ENCODE data around the gene KIF6.
"Not testable (repeated sequence)": the region's sequence is repeated elsewhere in the genome, so short reads cannot be mapped to it uniquely, and the experiment has no call there.

Gene KIF6

DNA sequence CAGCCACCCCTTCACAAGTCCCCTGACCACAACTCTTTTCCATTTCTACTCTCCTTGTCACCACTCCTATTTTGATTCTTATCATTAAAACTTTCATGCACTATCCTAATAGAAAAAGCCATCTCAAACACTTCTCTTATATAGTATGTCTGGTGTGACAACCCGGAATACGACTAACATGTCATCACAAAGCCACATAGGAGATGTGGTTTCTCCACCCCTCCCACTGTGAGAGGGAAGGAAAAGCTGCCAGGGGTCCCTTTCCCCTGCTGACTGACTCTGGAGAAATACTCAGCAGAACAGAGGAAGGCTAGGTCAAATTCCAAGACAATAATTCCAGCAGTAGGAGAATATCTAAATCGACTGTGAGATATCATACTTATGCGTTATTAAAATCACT is 209.7 kb downstream of the KIF6 start:
- in situ Hi-C loops (cut with MboI; ENCODE audit: low pct_unique_long_range_greater_than_20kb, low sequenced_read_pairs, unreplicated experiment), result no loop called here
- TF ChIP-seq, protein P1, sequence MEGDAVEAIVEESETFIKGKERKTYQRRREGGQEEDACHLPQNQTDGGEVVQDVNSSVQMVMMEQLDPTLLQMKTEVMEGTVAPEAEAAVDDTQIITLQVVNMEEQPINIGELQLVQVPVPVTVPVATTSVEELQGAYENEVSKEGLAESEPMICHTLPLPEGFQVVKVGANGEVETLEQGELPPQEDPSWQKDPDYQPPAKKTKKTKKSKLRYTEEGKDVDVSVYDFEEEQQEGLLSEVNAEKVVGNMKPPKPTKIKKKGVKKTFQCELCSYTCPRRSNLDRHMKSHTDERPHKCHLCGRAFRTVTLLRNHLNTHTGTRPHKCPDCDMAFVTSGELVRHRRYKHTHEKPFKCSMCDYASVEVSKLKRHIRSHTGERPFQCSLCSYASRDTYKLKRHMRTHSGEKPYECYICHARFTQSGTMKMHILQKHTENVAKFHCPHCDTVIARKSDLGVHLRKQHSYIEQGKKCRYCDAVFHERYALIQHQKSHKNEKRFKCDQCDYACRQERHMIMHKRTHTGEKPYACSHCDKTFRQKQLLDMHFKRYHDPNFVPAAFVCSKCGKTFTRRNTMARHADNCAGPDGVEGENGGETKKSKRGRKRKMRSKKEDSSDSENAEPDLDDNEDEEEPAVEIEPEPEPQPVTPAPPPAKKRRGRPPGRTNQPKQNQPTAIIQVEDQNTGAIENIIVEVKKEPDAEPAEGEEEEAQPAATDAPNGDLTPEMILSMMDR (IDR thresholded peaks at IDR 0.05; ENCODE audit: extremely low read depth, insufficient read depth, missing control alignments), result no peak
- DNase-seq (ENCODE audit: low spot score), result no peak

DNA sequence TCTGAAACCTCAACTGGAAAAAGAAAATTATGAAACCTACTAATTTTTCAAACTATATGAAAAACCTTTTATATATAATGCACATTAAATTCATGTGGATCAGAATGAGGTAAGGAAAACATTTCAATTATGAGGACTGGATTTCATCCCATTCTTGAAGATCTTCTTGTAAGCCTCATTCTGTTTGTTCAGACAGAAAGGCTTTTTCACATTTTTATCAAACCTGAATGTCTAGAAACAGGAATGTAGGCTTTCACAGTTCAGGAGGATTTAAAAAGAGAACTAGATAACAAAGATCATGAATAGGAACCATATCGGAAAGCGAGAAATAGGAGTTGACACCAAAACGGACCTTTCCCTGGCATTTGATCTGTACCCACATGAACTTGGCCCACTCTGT is 210.2 kb downstream of the KIF6 start:
- in situ Hi-C loops (cut with MboI; ENCODE audit: low pct_unique_long_range_greater_than_20kb, low sequenced_read_pairs, unreplicated experiment), result no loop called here
- TF ChIP-seq, protein P1 (IDR thresholded peaks at IDR 0.05; ENCODE audit: extremely low read depth, insufficient read depth, missing control alignments), result no peak
- DNase-seq (ENCODE audit: low spot score), result no peak

DNA sequence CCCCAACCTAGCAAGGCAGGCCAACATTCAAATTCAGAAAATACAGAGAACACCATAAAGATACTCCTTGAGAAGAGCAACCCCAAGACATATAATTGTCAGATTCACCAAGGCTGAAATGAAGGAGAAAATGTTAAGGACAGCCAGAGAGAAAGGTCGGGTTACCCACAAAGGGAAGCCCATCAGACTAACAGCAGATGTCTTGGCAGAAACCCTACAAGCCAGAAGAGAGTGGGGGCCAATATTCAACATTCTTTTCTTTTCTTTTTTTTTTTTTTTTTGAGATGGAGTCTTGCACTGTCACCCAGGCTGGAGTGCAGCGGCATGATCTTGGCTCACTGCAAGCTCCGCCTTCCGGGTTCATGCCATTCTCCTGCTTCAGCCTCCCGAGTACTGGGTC is 215.4 kb downstream of the KIF6 start:
- in situ Hi-C loops (cut with MboI; ENCODE audit: low pct_unique_long_range_greater_than_20kb, low sequenced_read_pairs, unreplicated experiment), result not testable (repeated sequence)

DNA sequence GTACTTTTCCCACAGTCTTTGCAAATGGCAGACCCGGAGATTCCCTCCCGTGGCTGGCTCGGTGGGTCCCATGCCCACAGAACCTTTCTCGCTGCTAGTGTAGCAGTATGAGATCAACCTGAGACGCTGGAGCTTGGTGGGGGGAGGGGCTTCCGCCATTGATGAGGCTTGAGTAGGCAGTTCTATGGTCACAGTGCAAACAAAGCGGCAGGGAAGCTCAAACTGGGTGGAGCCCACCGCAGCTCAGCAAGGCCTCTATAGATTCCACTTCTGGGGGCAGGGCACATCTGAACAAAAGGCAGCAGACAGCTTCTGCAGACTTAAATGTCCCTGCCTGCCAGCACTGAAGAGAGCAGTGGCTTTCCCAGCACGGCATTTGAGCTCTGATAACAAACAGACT is 216.7 kb downstream of the KIF6 start:
- in situ Hi-C loops (cut with MboI; ENCODE audit: low pct_unique_long_range_greater_than_20kb, low sequenced_read_pairs, unreplicated experiment), result no loop called here

More for the DNA sequence above, 215.4 kb downstream of the KIF6 start:
- not testable (repeated sequence) for DNase-seq (ENCODE audit: low spot score)

DNA sequence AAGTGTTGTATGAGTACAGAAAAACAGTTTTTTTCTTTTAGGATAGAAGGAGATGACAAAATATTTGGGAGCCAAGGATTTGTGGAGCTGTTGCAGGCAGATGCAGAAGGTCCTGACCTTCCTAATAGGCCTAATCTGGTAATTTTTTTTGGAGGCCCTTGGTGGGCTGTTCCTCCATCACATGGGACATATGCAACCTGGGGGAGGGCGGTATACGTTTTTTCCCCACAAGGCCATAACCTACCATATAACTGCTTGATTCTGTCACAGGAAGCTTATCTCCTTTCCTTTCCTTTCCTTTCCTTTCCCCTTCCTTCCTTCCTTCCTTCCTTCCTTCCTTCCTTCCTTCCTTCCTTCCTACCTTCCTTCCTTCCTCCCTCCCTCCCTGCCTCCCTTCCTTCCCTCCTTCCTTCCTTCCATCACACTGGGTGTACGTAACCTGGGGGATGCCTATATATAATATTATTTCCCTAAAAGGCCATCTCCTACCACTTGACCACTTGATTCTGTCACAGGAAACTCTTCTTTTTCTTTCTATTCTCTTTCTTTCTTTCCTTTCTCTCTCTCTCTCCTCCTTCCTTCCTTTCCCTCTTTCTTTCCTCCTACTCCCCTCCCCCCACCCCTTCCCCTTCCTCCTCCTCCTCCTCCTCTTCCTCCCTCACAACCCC is 217.7 kb downstream of the KIF6 start:
- TF ChIP-seq, protein P1 (IDR thresholded peaks at IDR 0.05; ENCODE audit: extremely low read depth, insufficient read depth, missing control alignments), result no peak
- in situ Hi-C loops (cut with MboI; ENCODE audit: low pct_unique_long_range_greater_than_20kb, low sequenced_read_pairs, unreplicated experiment), result no loop called here
- DNase-seq (ENCODE audit: low spot score), result no peak

More for the DNA sequence above, 216.7 kb downstream of the KIF6 start:
- no peak for DNase-seq (ENCODE audit: low spot score)
- TF ChIP-seq, protein P1 (IDR thresholded peaks at IDR 0.05; ENCODE audit: extremely low read depth, insufficient read depth, missing control alignments), result no peak

DNA sequence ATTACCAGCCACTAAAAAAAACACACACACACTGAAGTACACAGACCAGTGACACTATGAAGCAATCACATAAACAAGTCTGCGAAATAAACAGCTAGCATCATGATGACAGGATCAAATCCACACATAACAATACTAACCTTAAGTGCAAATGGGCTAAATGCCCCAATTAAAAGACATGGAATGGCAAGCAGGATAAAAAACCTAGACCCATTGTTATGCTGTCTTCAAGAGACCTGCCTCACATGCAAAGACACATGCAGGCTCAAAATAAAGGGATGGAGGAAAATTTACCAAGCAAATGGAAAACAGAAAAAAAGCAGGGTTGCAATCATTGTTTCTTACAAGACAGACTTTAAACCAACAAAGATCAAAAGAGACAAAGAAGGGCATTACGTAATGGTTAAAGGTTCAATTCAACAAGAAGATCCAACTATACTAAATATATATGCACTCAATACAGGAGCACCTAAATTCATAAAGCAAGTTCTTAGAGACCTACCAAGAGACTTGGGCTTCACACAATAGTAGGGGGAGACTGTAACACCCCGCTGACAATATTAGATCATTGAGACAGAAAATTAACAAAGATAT is 222.7 kb downstream of the KIF6 start:
- DNase-seq (ENCODE audit: low spot score); in situ Hi-C loops (cut with MboI; ENCODE audit: low pct_unique_long_range_greater_than_20kb, low sequenced_read_pairs, unreplicated experiment): not testable (repeated sequence)

DNA sequence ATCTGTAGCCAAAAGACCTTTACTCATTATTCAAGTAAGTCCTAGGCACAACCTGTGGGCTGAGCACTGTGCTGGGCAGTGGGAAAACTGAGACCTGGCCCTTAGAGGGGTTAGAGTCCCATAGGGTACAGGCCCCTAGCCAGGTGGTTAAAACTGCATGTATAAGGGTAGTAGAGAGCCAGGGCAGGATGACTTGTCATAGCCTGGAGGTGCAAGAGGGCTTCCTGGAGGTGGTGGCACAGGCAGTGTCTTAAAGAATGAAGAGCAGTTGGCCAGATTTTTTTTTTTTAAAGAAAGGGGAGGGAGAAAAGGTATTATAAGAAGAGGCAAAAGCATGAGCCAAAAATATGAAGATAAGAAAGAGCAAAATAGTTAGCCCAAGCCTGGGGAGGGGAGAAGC is 226.2 kb downstream of the KIF6 start:
- no peak for DNase-seq (ENCODE audit: low spot score)
- in situ Hi-C loops (cut with MboI; ENCODE audit: low pct_unique_long_range_greater_than_20kb, low sequenced_read_pairs, unreplicated experiment), result no loop called here
- TF ChIP-seq, protein P1 (IDR thresholded peaks at IDR 0.05; ENCODE audit: extremely low read depth, insufficient read depth, missing control alignments), result no peak
